Erythroblast (primary cell): ENCODE results near the gene HIP1.

ENCODE experiments used
- GATA1 ChIP-seq: IDR thresholded peaks from 2 replicates; pipeline ENCODE4 v1.6.1; 2011; ENCODE audit warnings: low read depth, mild to moderate bottlenecking, control low read depth, low read length, moderate library complexity
- POLR2A ChIP-seq: IDR thresholded peaks from 2 replicates; pipeline ENCODE4 v1.6.1; 2011; ENCODE audit warnings: mild to moderate bottlenecking, low read length

- TF ChIP-seq POLR2A = no peak
- TF ChIP-seq GATA1 = no peak
Measured at GRCh38 chr7:75624134-75624832, 114.5 kb downstream of the HIP1 start.
